NCI-H187 (cell line): ENCODE data around the gene STS.

ENCODE experiments used
- DNase-seq, 2 experiments: peaks; one replicate each; lab custom pipeline; 2025; lab: John Stamatoyannopoulos, UW

The STS gene

DNA sequence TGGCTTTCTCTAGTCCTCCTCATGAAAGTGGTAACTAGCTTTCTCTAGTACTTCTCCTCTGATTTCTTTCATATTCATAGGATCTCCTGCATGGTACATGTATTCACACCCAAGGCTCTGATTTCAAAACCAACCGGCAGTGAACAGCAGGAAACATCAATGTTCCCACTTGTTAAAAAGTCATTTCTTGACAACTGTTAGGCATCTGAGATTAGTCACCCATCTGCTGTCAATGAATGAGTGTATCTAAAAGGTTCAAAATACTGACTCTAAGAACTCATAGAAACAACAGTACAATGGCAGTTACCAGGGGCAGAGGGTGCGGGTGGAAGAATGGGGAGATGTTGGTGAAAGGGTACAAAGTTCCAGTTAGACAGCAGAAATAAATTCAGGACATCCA is 31.9 kb downstream of the STS start:
- DNase-seq = no peak

DNA sequence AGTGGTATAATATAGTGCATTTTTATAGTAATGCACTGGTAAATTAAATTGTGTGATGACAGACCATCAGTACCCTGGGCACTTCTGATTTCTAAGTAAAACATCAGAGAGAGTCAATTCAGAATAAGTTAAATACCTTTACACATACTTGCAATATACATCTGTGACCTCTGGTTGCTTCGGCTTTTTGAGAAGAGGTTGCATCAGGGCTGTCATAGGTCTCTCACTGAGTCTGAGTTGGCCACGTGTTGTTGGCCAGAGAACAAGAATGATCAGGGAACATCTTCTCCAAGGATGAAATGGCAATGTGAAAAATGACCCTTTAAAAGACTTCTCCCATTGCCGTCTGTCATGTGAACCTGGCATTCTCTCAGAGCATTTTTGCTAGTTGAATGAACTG is 37.3 kb downstream of the STS start:
- DNase-seq = no peak

DNA sequence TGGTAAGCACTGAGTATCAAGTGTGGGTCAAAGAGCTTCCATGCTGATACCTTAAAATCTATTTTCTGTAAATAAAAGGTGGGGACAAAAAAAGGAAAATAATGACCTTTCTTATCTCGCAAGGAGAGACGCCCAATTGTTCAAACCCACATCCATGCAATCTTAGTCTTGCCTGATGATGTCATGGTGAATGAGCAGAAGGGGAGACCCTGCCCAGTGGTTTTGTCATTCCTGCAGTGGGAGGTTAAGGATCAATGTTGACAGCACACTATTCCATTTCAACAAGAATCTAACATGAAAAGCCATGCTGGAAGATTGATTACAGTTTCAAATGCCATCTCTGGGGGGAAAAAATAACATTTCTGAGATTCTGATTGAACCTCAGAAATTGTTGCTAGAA is 41.2 kb downstream of the STS start:
- DNase-seq = no peak

DNA sequence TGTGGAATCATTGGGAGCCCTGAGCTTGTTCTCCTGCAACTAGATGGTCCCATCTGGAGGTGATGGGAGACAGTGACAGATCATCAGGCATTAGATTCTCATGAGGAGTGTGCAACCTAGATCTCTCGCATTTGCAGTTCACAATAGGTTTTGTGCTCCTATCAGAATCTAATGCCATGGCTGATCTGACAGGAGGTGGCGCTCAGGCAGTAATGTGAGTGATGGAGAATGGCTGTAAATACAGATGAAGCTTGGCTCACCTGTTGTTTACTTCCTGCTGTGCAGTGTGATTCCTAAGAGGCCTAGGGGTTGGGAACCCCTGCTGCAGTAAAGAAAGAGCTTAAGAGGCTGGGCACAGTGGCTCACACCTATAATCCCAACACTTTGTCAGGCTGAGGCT is 42.6 kb downstream of the STS start:
- DNase-seq = no peak

DNA sequence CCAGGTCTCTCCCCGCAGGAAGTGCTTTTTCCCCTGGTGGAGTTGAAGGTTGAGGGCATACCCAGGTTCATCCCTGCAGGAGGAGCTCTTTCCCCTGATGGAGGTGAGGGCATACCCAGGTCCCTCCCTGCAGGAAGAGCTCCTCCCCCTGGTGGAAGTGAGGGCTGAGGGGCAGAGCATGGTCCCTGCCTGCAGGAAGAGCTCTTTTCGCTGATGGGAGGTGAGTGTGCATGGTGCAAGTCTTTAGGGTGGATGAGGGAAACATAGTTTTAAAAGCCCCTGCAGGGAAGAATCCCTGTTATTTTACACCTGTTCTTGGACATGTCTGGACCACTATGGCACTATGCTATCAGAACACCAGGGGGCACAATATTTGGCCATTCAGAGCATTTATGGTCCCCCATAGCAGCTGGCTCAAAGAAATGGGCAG is 44.2 kb downstream of the STS start:
- no peak for DNase-seq

DNA sequence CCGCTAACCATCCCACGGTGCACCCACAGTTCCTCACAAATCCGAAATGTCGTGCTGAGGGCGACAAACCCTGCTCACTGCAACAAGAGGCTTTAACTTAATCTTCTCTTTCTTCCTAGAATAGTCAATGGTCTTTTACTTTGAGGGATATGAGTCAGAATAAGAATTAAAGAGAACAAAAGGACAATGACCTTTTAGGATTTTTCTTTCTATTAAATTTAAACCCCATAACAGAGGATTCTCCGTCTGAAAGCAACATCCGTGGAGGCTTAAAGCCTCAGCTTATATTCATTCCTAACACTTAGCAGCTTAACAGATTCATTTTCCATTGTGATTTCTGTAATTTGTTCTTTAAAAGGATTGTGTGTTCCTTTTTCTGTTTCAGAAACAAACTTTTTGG is 45.4 kb downstream of the STS start:
- DNase-seq = no peak

DNA sequence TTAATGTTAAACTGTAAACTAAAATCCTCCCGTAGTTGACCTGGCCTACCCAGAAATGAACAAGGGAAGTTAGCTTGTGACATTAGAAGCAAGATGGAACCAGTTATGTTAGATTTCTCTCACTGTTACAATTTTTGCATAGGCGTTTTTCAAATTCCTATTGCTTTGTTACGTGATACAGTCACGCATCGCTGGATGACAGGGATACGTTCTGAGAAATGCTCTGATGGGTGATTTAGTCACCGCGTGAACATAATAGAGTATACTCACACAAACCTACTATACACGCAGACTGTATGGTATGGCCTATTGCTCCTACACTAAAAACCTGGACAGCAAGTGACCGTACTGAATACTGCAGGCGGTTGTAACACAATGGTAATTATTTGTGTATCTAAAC is 47.1 kb downstream of the STS start:
- DNase-seq = no peak
